GM18502 (cell line): Measurements from ENCODE around the gene MYL2.

ENCODE experiments used
- ATAC-seq: cut with Tn5 transposase; IDR thresholded peaks from one replicate; pipeline ENCODE4 v1.9.1; 2021; ENCODE audit warnings: mild to moderate bottlenecking; ENCODE audit not compliant: unreplicated experiment, poor library complexity

Gene MYL2

GRCh38 chr12:110901401-110901800 is 19.0 kb downstream of the MYL2 start:
- ATAC-seq: no peak

- ATAC-seq: no peak
Observed at GRCh38 chr12:110896559-110896958, 23.8 kb downstream of the MYL2 start.

GRCh38 chr12:110893956-110894355 is 26.4 kb downstream of the MYL2 start:
- no peak for ATAC-seq

- ATAC-seq: no peak
Observed at GRCh38 chr12:110889361-110889760, 31.0 kb downstream of the MYL2 start.

GRCh38 chr12:110888256-110888991 is 32.0 kb downstream of the MYL2 start:
- peak; percentile 16 for ATAC-seq

GRCh38 chr12:110885152-110885840 is 35.1 kb downstream of the MYL2 start:
- ATAC-seq: no peak

GRCh38 chr12:110883251-110883650 is 37.1 kb downstream of the MYL2 start:
- ATAC-seq: no peak

- ATAC-seq: no peak
Observed at GRCh38 chr12:110880651-110881050, 39.7 kb downstream of the MYL2 start.

- ATAC-seq: no peak
Observed at GRCh38 chr12:110874781-110875180, 45.6 kb downstream of the MYL2 start.

GRCh38 chr12:110874351-110874750 is 46.0 kb downstream of the MYL2 start:
- ATAC-seq: no peak

GRCh38 chr12:110872100-110872499 is 48.3 kb downstream of the MYL2 start:
- no peak for ATAC-seq

- no peak for ATAC-seq
Observed at GRCh38 chr12:110869803-110870202, 50.6 kb downstream of the MYL2 start.

- ATAC-seq: no peak
Observed at GRCh38 chr12:110869026-110869425, 51.4 kb downstream of the MYL2 start.

- ATAC-seq: no peak
Observed at GRCh38 chr12:110865521-110865920, 54.9 kb downstream of the MYL2 start.

GRCh38 chr12:110863161-110863560 is 57.2 kb downstream of the MYL2 start:
- ATAC-seq: no peak

- no peak for ATAC-seq
Observed at GRCh38 chr12:110862329-110862728, 58.0 kb downstream of the MYL2 start.

GRCh38 chr12:110861729-110862128 is 58.6 kb downstream of the MYL2 start:
- no peak for ATAC-seq
